H9 (cell line): ENCODE data around the gene CENPH. TPM values are rescaled to one million over a fixed set of nuclear protein-coding genes. Genes with fewer than 3 reads are reported as not detected.

Source experiments
- DNase-seq: peaks from one replicate; pipeline ENCODE4 v3.0.0-alpha.2; 2017
- H2AFZ ChIP-seq: one replicate; pipeline ENCODE4 v1.6.1; 2013; ENCODE audit warnings: mild to moderate bottlenecking, low read length, control low read depth, moderate library complexity
- H2AK5ac ChIP-seq: 2 replicates; pipeline ENCODE4 v1.6.1; 2013; ENCODE audit warnings: low read length, control low read depth, mixed read lengths; ENCODE audit not compliant: insufficient read length
- H2BK120ac ChIP-seq: one replicate; pipeline ENCODE4 v1.6.1; 2013; ENCODE audit warnings: low read depth, mild to moderate bottlenecking, low read length, control low read depth, inconsistent platforms; ENCODE audit not compliant: poor library complexity, severe bottlenecking
- H2BK12ac ChIP-seq: 2 replicates; pipeline ENCODE4 v1.6.1; 2013; ENCODE audit warnings: low read length, control low read depth, mixed read lengths, low read depth; ENCODE audit not compliant: insufficient read length
- H2BK15ac ChIP-seq: 2 replicates; pipeline ENCODE4 v1.6.1; 2013; ENCODE audit warnings: low read depth, low read length, control low read depth
- H2BK20ac ChIP-seq: one replicate; pipeline ENCODE4 v1.6.1; 2013; ENCODE audit warnings: low read depth, mild to moderate bottlenecking, low read length, control low read depth, inconsistent platforms; ENCODE audit not compliant: poor library complexity, severe bottlenecking
- H2BK5ac ChIP-seq: 2 replicates; pipeline ENCODE4 v1.6.1; 2013; ENCODE audit warnings: low read length, control low read depth, mixed read lengths; ENCODE audit not compliant: insufficient read length
- H3K14ac ChIP-seq: 2 replicates; pipeline ENCODE4 v1.6.1; 2013; ENCODE audit warnings: low read length, control low read depth; ENCODE audit not compliant: insufficient read depth
- H3K18ac ChIP-seq: 2 replicates; pipeline ENCODE4 v1.6.1; 2013; ENCODE audit warnings: low read depth, mild to moderate bottlenecking, mixed read lengths, low read length, control low read depth; ENCODE audit not compliant: insufficient read length
- H3K23ac ChIP-seq: 2 replicates; pipeline ENCODE4 v1.6.1; 2013; ENCODE audit warnings: low read length, control low read depth, mixed read lengths, low read depth; ENCODE audit not compliant: insufficient read length
- H3K23me2 ChIP-seq: 2 replicates; pipeline ENCODE4 v1.6.1; 2013; ENCODE audit warnings: low read depth, mild to moderate bottlenecking, mixed read lengths, low read length, control low read depth; ENCODE audit not compliant: insufficient read length, poor library complexity, severe bottlenecking
- H3K27ac ChIP-seq: 2 replicates; pipeline ENCODE4 v1.5.1; 2013; ENCODE audit warnings: low read length, control low read depth, mixed read lengths, low read depth; ENCODE audit not compliant: insufficient read length
- H3K27me3 ChIP-seq: 2 replicates; pipeline ENCODE4 v1.6.1; 2013; ENCODE audit warnings: low read length, control low read depth, inconsistent platforms; ENCODE audit not compliant: insufficient read depth
- H3K4ac ChIP-seq: 2 replicates; pipeline ENCODE4 v1.6.1; 2013; ENCODE audit warnings: low read depth, mild to moderate bottlenecking, control low read depth, inconsistent platforms, low read length, moderate library complexity
- H3K4me1 ChIP-seq: 2 replicates; pipeline ENCODE4 v1.6.1; 2013; ENCODE audit warnings: low read length, control low read depth, inconsistent platforms; ENCODE audit not compliant: insufficient read depth
- H3K4me2 ChIP-seq: 2 replicates; pipeline ENCODE4 v1.6.1; 2013; ENCODE audit warnings: low read length, control low read depth, mixed read lengths; ENCODE audit not compliant: insufficient read length, insufficient read depth
- H3K56ac ChIP-seq: 2 replicates; pipeline ENCODE4 v1.6.1; 2013; ENCODE audit warnings: low read depth, mild to moderate bottlenecking, mixed read lengths, low read length, control low read depth; ENCODE audit not compliant: insufficient read length
- H3K79me1 ChIP-seq: 2 replicates; pipeline ENCODE4 v1.6.1; 2013; ENCODE audit warnings: low read depth, mild to moderate bottlenecking, moderate library complexity, low read length, control low read depth, inconsistent platforms; ENCODE audit not compliant: insufficient read depth, poor library complexity, severe bottlenecking
- H3K79me2 ChIP-seq: 2 replicates; pipeline ENCODE4 v1.6.1; 2013; ENCODE audit warnings: low read length, control low read depth, inconsistent platforms; ENCODE audit not compliant: insufficient read depth
- H3K9ac ChIP-seq: 2 replicates; pipeline ENCODE4 v1.6.1; 2013; ENCODE audit warnings: low read length, control low read depth, mixed read lengths; ENCODE audit not compliant: insufficient read length; ENCODE audit errors: extremely low read depth
- H3K9me3 ChIP-seq: one replicate; pipeline ENCODE4 v1.6.1; 2013; ENCODE audit warnings: low read depth, low read length, inconsistent platforms; ENCODE audit not compliant: control insufficient read depth
- H3T11ph ChIP-seq: one replicate; pipeline ENCODE4 v1.6.1; 2013; ENCODE audit warnings: mild to moderate bottlenecking, low read length, control low read depth, inconsistent platforms
- H4K20me1 ChIP-seq: one replicate; pipeline ENCODE4 v1.6.1; 2013; ENCODE audit not compliant: control insufficient read depth, insufficient read length, insufficient read depth
- H4K5ac ChIP-seq: 2 replicates; pipeline ENCODE4 v1.6.1; 2013; ENCODE audit warnings: low read depth, mild to moderate bottlenecking, mixed read lengths, low read length, control low read depth; ENCODE audit not compliant: insufficient read length
- H4K8ac ChIP-seq: replicated peaks from 2 replicates; pipeline ENCODE4 v1.6.1; 2013; ENCODE audit warnings: low read length, control low read depth, mixed read lengths, low read depth; ENCODE audit not compliant: insufficient read length
- H4K91ac ChIP-seq: 2 replicates; pipeline ENCODE4 v1.6.1; 2013; ENCODE audit warnings: low read depth, mild to moderate bottlenecking, moderate library complexity, mixed read lengths, low read length, control low read depth; ENCODE audit not compliant: insufficient read length
- H3K27ac Mint-ChIP-seq, 3 experiments: 2 replicates in 2 of 3; 3 replicates in 1 of 3; pipeline ENCODE4 v1.8.0; 2020 to 2021; ENCODE audit warnings: mixed read lengths in 3 of 3, mild to moderate bottlenecking in 1 of 3, moderate library complexity in 1 of 3
- H3K27me3 Mint-ChIP-seq: 2 replicates; pipeline ENCODE4 v1.8.0; 2021; ENCODE audit warnings: low read depth, mild to moderate bottlenecking, moderate library complexity, mixed read lengths
- H3K36me3 Mint-ChIP-seq, 3 experiments: 2 replicates in 2 of 3; 3 replicates in 1 of 3; pipeline ENCODE4 v1.8.0; 2020 to 2021; ENCODE audit warnings: low read depth in 3 of 3, mixed read lengths in 3 of 3; ENCODE audit not compliant: insufficient read depth in 1 of 3
- H3K4me1 Mint-ChIP-seq, 2 experiments: 2 replicates each; pipeline ENCODE4 v1.8.0; 2020; ENCODE audit warnings: mixed read lengths in 2 of 2
- H3K4me3 Mint-ChIP-seq, 2 experiments: 2 replicates in 1 of 2; 3 replicates in 1 of 2; pipeline ENCODE4 v1.8.0; 2020 to 2021; ENCODE audit warnings: mild to moderate bottlenecking in 2 of 2, mixed read lengths in 2 of 2, moderate library complexity in 1 of 2
- H3K9me3 Mint-ChIP-seq, 2 experiments: 2 replicates in 1 of 2; 3 replicates in 1 of 2; pipeline ENCODE4 v1.8.0; 2020; ENCODE audit warnings: mild to moderate bottlenecking in 2 of 2, mixed read lengths in 2 of 2, moderate library complexity in 1 of 2
- WGBS: extraction: QIAGEN DNeasy Blood & Tissue Kit; methylation state at CpG from one replicate; pipeline ENCODE4 v1.1.7; 2013; ENCODE audit warnings: missing lambda C conversion rate, low lambda C conversion rate, mixed read lengths; ENCODE audit not compliant: insufficient read length; ENCODE audit errors: extremely low coverage; 5-methylcytosine and 5-hydroxymethylcytosine counted together
- total RNA-seq: library from RNA; stranded (reverse); gene quantifications from 2 replicates; pipeline ENCODE4 v1.2.1, GENCODE V29; 2021
- TF ChIP-seq, protein P1 (sequence below): fragments of 200-600 bp; sonication (generic); conservative IDR thresholded peaks from 3 replicates; pipeline ENCODE4 v1.8.0; 2021; ENCODE audit warnings: antibody characterized with exemption, mild to moderate bottlenecking

CENPH gene
- total RNA-seq, 1 experiment from 2014 or later: 82.8 TPM

DNA sequence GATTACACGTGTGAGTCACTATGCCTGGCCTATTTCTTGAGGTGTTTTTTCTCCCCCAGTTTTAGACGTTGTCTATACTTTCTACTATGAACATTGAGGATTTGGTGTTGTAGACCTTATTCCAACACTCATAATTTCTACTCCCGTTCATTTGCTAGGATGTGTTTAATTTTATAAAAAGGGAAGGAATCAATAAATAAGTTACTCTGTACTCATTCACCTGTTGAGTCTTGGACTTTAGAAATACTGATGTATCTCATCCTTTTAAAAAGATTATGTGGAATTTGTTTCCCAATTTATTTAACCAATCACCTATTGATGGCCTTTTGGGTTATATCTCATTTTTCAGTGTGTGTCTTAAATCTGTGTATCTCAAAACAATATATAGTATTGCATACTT lies 48.5 kb downstream of the CENPH start:
- no CpG with 5 or more reads among the region's 3 CpGs for WGBS
- no peak overlapping the region for H3K18ac ChIP-seq
- Mint-ChIP-seq H3K36me3 (peaks cover 32 to 46% (median 46%) of the 10 kb centered on the region in 3 experiments), H3K27me3 (no peaks in the 10 kb centered on the region; the same call in 1 of the 2 replicates), H3K4me3 (0 out of 5 replicates have a peak overlapping the region, but pooled peaks of 1 of the 2 experiments have one; percentile 10), H3K9me3 (no peaks in the 10 kb centered on the region; a peak in 1 of 5 replicates), H3K4me1 (peaks cover 12 to 14% of the 10 kb centered on the region in 2 experiments), H3K27ac (no peak overlapping the region; a peak in 1 of 7 replicates)
- no peak overlapping the region for H2AK5ac ChIP-seq
- peaks cover 5% of the 10 kb centered on the region; the same call in 1 of the 2 replicates for H3K79me2 ChIP-seq
- H2BK20ac ChIP-seq: no peak overlapping the region
- no peak overlapping the region for H3K4me2 ChIP-seq
- H3K9me3 ChIP-seq: no peaks in the 10 kb centered on the region
- no peaks in the 10 kb centered on the region for H3K79me1 ChIP-seq
- H3K23me2 ChIP-seq: no peaks in the 10 kb centered on the region
- H3K14ac ChIP-seq: no peak overlapping the region
- no peak overlapping the region for H2BK5ac ChIP-seq
- no peak overlapping the region for H3K9ac ChIP-seq
- H2BK12ac ChIP-seq: no peak overlapping the region
- no peaks in the 10 kb centered on the region for H4K20me1 ChIP-seq
- no peak overlapping the region for H4K5ac ChIP-seq
- no peak overlapping the region for H3K4ac ChIP-seq
- no peak overlapping the region for H2BK120ac ChIP-seq
- no peak overlapping the region for H2BK15ac ChIP-seq
- H4K8ac ChIP-seq: no peak overlapping the region
- no peak overlapping the region for H3K56ac ChIP-seq
- H3K4me1 ChIP-seq: no peaks in the 10 kb centered on the region
- H3T11ph ChIP-seq: no peak overlapping the region
- H3K23ac ChIP-seq: no peak overlapping the region
- DNase-seq: no peak
- H2AFZ ChIP-seq: no peak overlapping the region
- H3K27me3 ChIP-seq: no peaks in the 10 kb centered on the region
- TF ChIP-seq, protein P1, sequence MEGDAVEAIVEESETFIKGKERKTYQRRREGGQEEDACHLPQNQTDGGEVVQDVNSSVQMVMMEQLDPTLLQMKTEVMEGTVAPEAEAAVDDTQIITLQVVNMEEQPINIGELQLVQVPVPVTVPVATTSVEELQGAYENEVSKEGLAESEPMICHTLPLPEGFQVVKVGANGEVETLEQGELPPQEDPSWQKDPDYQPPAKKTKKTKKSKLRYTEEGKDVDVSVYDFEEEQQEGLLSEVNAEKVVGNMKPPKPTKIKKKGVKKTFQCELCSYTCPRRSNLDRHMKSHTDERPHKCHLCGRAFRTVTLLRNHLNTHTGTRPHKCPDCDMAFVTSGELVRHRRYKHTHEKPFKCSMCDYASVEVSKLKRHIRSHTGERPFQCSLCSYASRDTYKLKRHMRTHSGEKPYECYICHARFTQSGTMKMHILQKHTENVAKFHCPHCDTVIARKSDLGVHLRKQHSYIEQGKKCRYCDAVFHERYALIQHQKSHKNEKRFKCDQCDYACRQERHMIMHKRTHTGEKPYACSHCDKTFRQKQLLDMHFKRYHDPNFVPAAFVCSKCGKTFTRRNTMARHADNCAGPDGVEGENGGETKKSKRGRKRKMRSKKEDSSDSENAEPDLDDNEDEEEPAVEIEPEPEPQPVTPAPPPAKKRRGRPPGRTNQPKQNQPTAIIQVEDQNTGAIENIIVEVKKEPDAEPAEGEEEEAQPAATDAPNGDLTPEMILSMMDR: no peak
- no peak overlapping the region for H3K27ac ChIP-seq
- H4K91ac ChIP-seq: no peak overlapping the region
